Vagina (tissue), 2 donors: ENCODE results near the gene SLC16A13. TPM values are rescaled to one million over a fixed set of nuclear protein-coding genes. Genes with fewer than 3 reads are reported as not detected.
A peak's percentile ranks its signal among the peaks of the same experiment; 100 is the strongest.

Experiments
- DNase-seq, 2 donors: peaks; one replicate each; pipeline ENCODE4 v3.0.0-alpha.2; 2017; ENCODE audit errors: extremely low spot score in 2 of 2
- H3K27ac ChIP-seq: fragments of 200-600 bp; sonication (generic); one replicate; pipeline ENCODE4 v1.5.1; 2019
- H3K27me3 ChIP-seq: fragments of 200-600 bp; sonication (generic); one replicate; pipeline ENCODE4 v1.5.1; 2019
- H3K36me3 ChIP-seq, 2 donors: fragments of 200-600 bp; sonication (generic); one replicate each; pipeline ENCODE4 v1.5.1; 2017 to 2019
- H3K4me1 ChIP-seq: fragments of 200-600 bp; sonication (generic); one replicate; pipeline ENCODE4 v1.5.1; 2019
- H3K4me3 ChIP-seq, 2 donors: fragments of 200-600 bp; sonication (generic); 1 replicate in 1 of 2; 2 replicates in 1 of 2; pipeline ENCODE4 v1.5.1; 2016 to 2019
- H3K9me3 ChIP-seq: fragments of 200-600 bp; sonication (generic); one replicate; pipeline ENCODE4 v1.5.1; 2019
- POLR2A ChIP-seq, 2 donors: fragments of 450-650 bp; IDR thresholded peaks; one replicate each; pipeline ENCODE4 v1.6.1; 2017; ENCODE audit warnings: antibody characterized with exemption in 2 of 2, mild to moderate bottlenecking in 2 of 2, moderate library complexity in 2 of 2
- POLR2AphosphoS5 ChIP-seq, 2 donors: sonication (generic); formaldehyde crosslinking; IDR thresholded peaks; one replicate each; pipeline ENCODE4 v1.9.0; 2017; ENCODE audit warnings: antibody characterized with exemption in 2 of 2, mild to moderate bottlenecking in 2 of 2, low read depth in 1 of 2; ENCODE audit not compliant: insufficient read depth in 1 of 2
- intact Hi-C: fragments of 100-400 bp; cut with DNase I; formaldehyde crosslinking; loops from one replicate; pipeline ENCODE4 v1.15.1; 2023
- total RNA-seq: library from RNA; depleted of rRNA; stranded (reverse); fragments of >200 nt; gene quantifications from one replicate; pipeline ENCODE4 v1.2.3, GENCODE V29; 2016
- TF ChIP-seq, protein P1 (sequence below), 3 experiments: fragments of 450-650 bp in 2 of 3; fragments of 200-600 bp in 1 of 3; sonication (generic) in 1 of 3; IDR thresholded peaks; one replicate each; pipeline ENCODE4 v1.5.1; 2017 to 2019; ENCODE audit warnings: antibody characterized with exemption in 3 of 3, mild to moderate bottlenecking in 2 of 3, moderate library complexity in 2 of 3

SLC16A13 gene
- total RNA-seq, 1 donor from 2014 or later: 2.0 TPM

DNA sequence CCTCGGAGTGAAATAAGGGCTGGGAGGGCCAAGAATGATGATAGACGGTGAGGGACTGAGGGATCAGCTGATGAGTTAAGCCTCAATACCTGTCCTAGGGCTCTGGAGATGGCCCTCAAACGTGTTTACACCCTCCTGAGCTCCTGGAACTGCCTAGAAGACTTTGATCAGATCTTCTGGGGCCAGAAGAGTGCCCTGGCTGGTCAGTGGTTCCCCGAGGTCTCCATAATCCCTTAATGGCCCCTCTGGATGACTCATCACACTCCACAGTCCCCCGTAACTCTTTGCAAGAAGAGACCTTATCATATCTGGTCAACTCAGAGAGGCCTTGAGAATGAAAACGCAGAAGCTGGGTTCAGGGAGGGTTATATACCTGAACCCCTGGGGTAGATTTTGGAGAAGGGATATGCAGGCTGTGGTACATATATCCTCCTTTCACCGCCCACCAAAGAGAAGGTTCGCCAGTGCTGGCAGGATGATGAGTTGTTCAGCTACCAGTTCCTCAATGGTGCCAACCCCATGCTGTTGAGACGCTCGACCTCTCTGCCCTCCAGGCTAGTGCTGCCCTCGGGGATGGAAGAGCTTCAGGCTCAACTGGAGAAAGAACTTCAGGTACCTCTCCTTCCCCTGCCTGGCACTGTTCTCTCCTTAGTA is 36.8 kb upstream of the SLC16A13 start:
- Histone ChIP-seq H3K27me3 (no peaks in the 10 kb centered on the region), H3K27ac (no peak overlapping the region), H3K4me3 (no peak overlapping the region), H3K4me1 (peaks cover 23% of the 10 kb centered on the region), H3K9me3 (no peaks in the 10 kb centered on the region), H3K36me3 (peaks cover 0 to 45% of the 10 kb centered on the region in 2 donors)
- intact Hi-C loops: no loop called here
- no peak for DNase-seq
- TF ChIP-seq, protein P1, sequence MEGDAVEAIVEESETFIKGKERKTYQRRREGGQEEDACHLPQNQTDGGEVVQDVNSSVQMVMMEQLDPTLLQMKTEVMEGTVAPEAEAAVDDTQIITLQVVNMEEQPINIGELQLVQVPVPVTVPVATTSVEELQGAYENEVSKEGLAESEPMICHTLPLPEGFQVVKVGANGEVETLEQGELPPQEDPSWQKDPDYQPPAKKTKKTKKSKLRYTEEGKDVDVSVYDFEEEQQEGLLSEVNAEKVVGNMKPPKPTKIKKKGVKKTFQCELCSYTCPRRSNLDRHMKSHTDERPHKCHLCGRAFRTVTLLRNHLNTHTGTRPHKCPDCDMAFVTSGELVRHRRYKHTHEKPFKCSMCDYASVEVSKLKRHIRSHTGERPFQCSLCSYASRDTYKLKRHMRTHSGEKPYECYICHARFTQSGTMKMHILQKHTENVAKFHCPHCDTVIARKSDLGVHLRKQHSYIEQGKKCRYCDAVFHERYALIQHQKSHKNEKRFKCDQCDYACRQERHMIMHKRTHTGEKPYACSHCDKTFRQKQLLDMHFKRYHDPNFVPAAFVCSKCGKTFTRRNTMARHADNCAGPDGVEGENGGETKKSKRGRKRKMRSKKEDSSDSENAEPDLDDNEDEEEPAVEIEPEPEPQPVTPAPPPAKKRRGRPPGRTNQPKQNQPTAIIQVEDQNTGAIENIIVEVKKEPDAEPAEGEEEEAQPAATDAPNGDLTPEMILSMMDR (IDR thresholded peaks at IDR 0.05): no peak
- TF ChIP-seq POLR2A (IDR thresholded peaks at IDR 0.05) (no peak), POLR2AphosphoS5 (IDR thresholded peaks at IDR 0.05; ENCODE audit: insufficient read depth in 1 of 2, low read depth in 1 of 2) (no peak)

- Histone ChIP-seq H3K4me3 (no peak overlapping the region), H3K36me3 (peaks cover 0 to 45% of the 10 kb centered on the region in 2 donors), H3K9me3 (no peaks in the 10 kb centered on the region), H3K4me1 (peaks cover 7% of the 10 kb centered on the region), H3K27me3 (no peaks in the 10 kb centered on the region), H3K27ac (no peak overlapping the region)
- no peak for DNase-seq
- TF ChIP-seq POLR2AphosphoS5 (IDR thresholded peaks at IDR 0.05; ENCODE audit: insufficient read depth in 1 of 2, low read depth in 1 of 2) (no peak), POLR2A (IDR thresholded peaks at IDR 0.05) (no peak)
- TF ChIP-seq, protein P1 (IDR thresholded peaks at IDR 0.05): peak in 1 of 3 experiments; percentile 27
- intact Hi-C loops: loop anchor here (10.0 kb wide), 1 partner anchor 337 kb away; no protein-coding TSS in a partner anchor
Observed at GRCh38 chr17:7001318-7001961, 34.4 kb upstream of the SLC16A13 start.

DNA sequence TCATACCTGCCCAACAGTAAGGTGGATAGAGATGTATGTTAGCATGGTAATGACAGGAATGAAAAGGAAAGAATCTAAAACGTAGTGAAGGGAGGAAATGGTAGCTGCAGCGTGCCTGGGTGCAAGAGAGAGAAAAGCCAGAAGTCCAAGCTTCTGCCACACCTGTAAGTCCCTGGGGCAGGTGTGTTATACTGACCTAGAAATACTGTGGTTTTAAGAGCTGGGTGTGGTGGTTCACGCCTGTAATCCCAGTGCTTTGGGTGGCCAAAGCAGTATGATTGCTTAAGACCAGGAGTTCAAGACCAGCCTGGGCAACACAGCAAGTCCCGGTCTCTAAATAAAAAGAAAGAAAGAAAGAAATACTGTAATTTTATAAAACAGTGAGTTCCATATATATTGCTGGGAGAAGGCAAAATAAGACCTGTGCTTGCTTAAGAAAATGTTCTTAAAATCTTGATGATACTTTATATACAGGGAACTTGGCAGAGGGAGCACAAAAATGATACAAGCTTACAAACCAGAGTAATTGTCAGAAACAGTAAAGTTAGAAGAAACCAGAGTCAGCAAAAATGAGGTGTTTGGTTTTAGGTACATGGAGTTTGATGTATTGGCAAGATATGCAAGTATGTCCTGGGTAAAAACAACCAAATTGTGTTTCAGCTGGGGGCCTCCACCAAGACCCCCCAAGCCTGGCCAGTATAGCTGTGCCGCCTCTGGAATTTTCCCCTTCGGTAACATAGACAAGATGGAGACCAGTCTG is 33.3 kb upstream of the SLC16A13 start:
- H3K4me3 ChIP-seq: no peak overlapping the region
- no peaks in the 10 kb centered on the region for H3K9me3 ChIP-seq
- H3K27me3 ChIP-seq: no peaks in the 10 kb centered on the region
- H3K4me1 ChIP-seq: no peaks in the 10 kb centered on the region
- TF ChIP-seq POLR2A (IDR thresholded peaks at IDR 0.05): no peak
- no peak for TF ChIP-seq POLR2AphosphoS5 (IDR thresholded peaks at IDR 0.05; ENCODE audit: insufficient read depth in 1 of 2, low read depth in 1 of 2)
- TF ChIP-seq, protein P1 (IDR thresholded peaks at IDR 0.05): no peak
- H3K36me3 ChIP-seq: peaks cover 0 to 45% of the 10 kb centered on the region in 2 donors
- intact Hi-C loops: loop anchor here (10.0 kb wide), 1 partner anchor 338 kb away; no protein-coding TSS in a partner anchor
- DNase-seq: no peak
- H3K27ac ChIP-seq: no peak overlapping the region

- DNase-seq: no peak
- H3K27me3 ChIP-seq: no peaks in the 10 kb centered on the region
- intact Hi-C loops: loop anchor here (2.0 to 10.0 kb wide), 2 partner anchors 89 to 339 kb away; no protein-coding TSS in a partner anchor
- H3K4me3 ChIP-seq: no peak overlapping the region
- H3K36me3 ChIP-seq: peaks cover 0 to 38% of the 10 kb centered on the region in 2 donors
- TF ChIP-seq, protein P1 (IDR thresholded peaks at IDR 0.05): no peak
- TF ChIP-seq POLR2AphosphoS5 (IDR thresholded peaks at IDR 0.05; ENCODE audit: insufficient read depth in 1 of 2, low read depth in 1 of 2) (no peak), POLR2A (IDR thresholded peaks at IDR 0.05) (no peak)
- H3K27ac ChIP-seq: no peak overlapping the region
- H3K4me1 ChIP-seq: no peaks in the 10 kb centered on the region
- H3K9me3 ChIP-seq: no peaks in the 10 kb centered on the region
Observed at GRCh38 chr17:7003745-7004144, 32.1 kb upstream of the SLC16A13 start.
